CD4-positive, alpha-beta T cell (primary cell): Measurements from ENCODE around the gene PPP1R8. TPM values are rescaled to one million over a fixed set of nuclear protein-coding genes. Genes with fewer than 3 reads are reported as not detected.

Experiments used
- ATAC-seq: fragments of 200-7000 bp; cut with Tn5 transposase; one replicate; pipeline ENCODE4 v1.10.0; 2022; ENCODE audit warnings: mild to moderate bottlenecking; ENCODE audit not compliant: poor library complexity
- CTCF ChIA-PET: fragments of 350-600 bp; sonication (Branson Sonifier 250); formaldehyde crosslinking; loops from one replicate; lab custom pipeline; 2021; ENCODE audit warnings: antibody characterized with exemption, inconsistent platforms; lab: Charles Lee
- POLR2A ChIA-PET: fragments of 350-600 bp; sonication (Branson Sonifier 250); formaldehyde crosslinking; loops from one replicate; lab custom pipeline; 2021; ENCODE audit warnings: antibody characterized with exemption, inconsistent platforms; lab: Charles Lee
- DNase-seq, 14 experiments: peaks; one replicate each; pipeline ENCODE4 v3.0.0-alpha.2; 2013 to 2020; ENCODE audit warnings: mixed read lengths in 2 of 14
- H3K27ac ChIP-seq, 2 donors: one replicate each; pipeline versions ENCODE4 v1.5.1 to v1.7.0; 2013; ENCODE audit warnings: low read length in 2 of 2, low read depth in 1 of 2, mild to moderate bottlenecking in 1 of 2
- H3K27me3 ChIP-seq, 2 experiments: 1 replicate in 1 of 2; 2 replicates in 1 of 2; pipeline versions ENCODE4 v1.6.1 to v1.7.0; 2013; ENCODE audit warnings: low read length in 2 of 2, control low read depth in 1 of 2, mild to moderate bottlenecking in 1 of 2, moderate library complexity in 1 of 2; ENCODE audit not compliant: insufficient read depth in 2 of 2, control insufficient read depth in 1 of 2
- H3K36me3 ChIP-seq: one replicate; pipeline ENCODE4 v1.6.1; 2013; ENCODE audit warnings: low read length, control low read depth; ENCODE audit not compliant: insufficient read depth
- H3K4me1 ChIP-seq: one replicate; pipeline ENCODE4 v1.6.1; 2013; ENCODE audit warnings: low read length, control low read depth; ENCODE audit not compliant: insufficient read depth
- H3K4me3 ChIP-seq: one replicate; pipeline ENCODE4 v1.5.1; 2013; ENCODE audit warnings: mild to moderate bottlenecking, low read length, moderate library complexity
- H3K9me3 ChIP-seq, 2 experiments: 1 replicate in 1 of 2; 2 replicates in 1 of 2; pipeline versions ENCODE4 v1.6.1 to v1.7.0; 2013; ENCODE audit warnings: low read length in 2 of 2, mild to moderate bottlenecking in 2 of 2, control low read depth in 1 of 2, moderate library complexity in 1 of 2; ENCODE audit not compliant: control insufficient read depth in 1 of 2, insufficient read depth in 1 of 2
- H3K27ac Mint-ChIP-seq: one replicate; pipeline ENCODE4 v1.8.0; 2020; ENCODE audit warnings: mixed read lengths
- H3K27me3 Mint-ChIP-seq: one replicate; pipeline ENCODE4 v1.8.0; 2021; ENCODE audit warnings: mixed read lengths
- H3K36me3 Mint-ChIP-seq: one replicate; pipeline ENCODE4 v1.8.0; 2021; ENCODE audit warnings: low read depth, mixed read lengths
- H3K4me1 Mint-ChIP-seq: one replicate; pipeline ENCODE4 v1.8.0; 2021; ENCODE audit warnings: low read depth, mixed read lengths
- H3K4me3 Mint-ChIP-seq: one replicate; pipeline ENCODE4 v1.8.0; 2020; ENCODE audit warnings: mild to moderate bottlenecking, mixed read lengths
- H3K9me3 Mint-ChIP-seq: one replicate; pipeline ENCODE4 v1.8.0; 2020; ENCODE audit warnings: mixed read lengths
- intact Hi-C, 2 experiments: fragments of 100-400 bp; cut with DNase I in 1 of 2; cut with micrococcal nuclease in 1 of 2; formaldehyde crosslinking; loops; one replicate each; pipeline versions ENCODE4 v1.15.1 to v1.9.0; 2023 to 2025; cut with DNase I, micrococcal nuclease
- total RNA-seq, 174 experiments: library from RNA in 2 of 174; stranded (reverse) in 2 of 174; gene quantifications; one replicate each; pipeline ENCODE4 v1.2.3 and lab custom pipeline; 2021 to 2026
- TF ChIP-seq, protein P1 (sequence below): fragments of 200-600 bp; IDR thresholded peaks from one replicate; pipeline ENCODE4 v1.8.0; 2022; ENCODE audit warnings: antibody characterized with exemption, mild to moderate bottlenecking

Gene PPP1R8
- total RNA-seq, 2 experiments from 2014 or later: 14.8 to 15.7 TPM

DNA sequence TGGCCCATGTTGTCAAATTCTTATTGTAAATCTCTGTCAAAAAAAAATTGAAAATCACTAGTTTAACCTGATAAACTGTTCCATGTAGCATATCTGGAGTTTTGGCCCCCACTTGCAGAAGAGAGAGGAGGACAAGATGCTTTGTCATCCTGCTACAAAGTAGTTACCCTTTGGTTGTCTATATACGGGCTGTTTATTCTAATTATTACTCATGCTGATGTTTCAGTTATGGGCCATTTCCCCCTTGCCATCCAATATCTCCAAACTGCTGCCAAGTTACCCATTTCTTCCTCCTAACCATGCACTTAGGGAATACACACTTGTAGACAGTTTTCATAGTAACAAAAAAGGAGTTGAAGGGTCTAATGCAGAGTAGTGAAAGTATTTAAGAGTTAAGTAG, 35.0 kb upstream of the PPP1R8 start:
- ChIA-PET POLR2A (no interaction called here), CTCF (no interaction called here)
- Mint-ChIP-seq H3K36me3 (peaks cover 69% of the 10 kb centered on the region), H3K27ac (no peak overlapping the region), H3K9me3 (no peaks in the 10 kb centered on the region), H3K4me1 (no peaks in the 10 kb centered on the region), H3K27me3 (no peaks in the 10 kb centered on the region), H3K4me3 (no peak overlapping the region)
- DNase-seq: no peak
- H3K27me3 ChIP-seq: no peaks in the 10 kb centered on the region
- intact Hi-C loops: no loop called here
- H3K4me1 ChIP-seq: no peaks in the 10 kb centered on the region
- no peak overlapping the region for H3K27ac ChIP-seq
- H3K4me3 ChIP-seq: no peak overlapping the region
- H3K36me3 ChIP-seq: peaks cover 69% of the 10 kb centered on the region
- H3K9me3 ChIP-seq: no peaks in the 10 kb centered on the region
- TF ChIP-seq, protein P1, sequence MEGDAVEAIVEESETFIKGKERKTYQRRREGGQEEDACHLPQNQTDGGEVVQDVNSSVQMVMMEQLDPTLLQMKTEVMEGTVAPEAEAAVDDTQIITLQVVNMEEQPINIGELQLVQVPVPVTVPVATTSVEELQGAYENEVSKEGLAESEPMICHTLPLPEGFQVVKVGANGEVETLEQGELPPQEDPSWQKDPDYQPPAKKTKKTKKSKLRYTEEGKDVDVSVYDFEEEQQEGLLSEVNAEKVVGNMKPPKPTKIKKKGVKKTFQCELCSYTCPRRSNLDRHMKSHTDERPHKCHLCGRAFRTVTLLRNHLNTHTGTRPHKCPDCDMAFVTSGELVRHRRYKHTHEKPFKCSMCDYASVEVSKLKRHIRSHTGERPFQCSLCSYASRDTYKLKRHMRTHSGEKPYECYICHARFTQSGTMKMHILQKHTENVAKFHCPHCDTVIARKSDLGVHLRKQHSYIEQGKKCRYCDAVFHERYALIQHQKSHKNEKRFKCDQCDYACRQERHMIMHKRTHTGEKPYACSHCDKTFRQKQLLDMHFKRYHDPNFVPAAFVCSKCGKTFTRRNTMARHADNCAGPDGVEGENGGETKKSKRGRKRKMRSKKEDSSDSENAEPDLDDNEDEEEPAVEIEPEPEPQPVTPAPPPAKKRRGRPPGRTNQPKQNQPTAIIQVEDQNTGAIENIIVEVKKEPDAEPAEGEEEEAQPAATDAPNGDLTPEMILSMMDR: no peak
- no peak for ATAC-seq

DNA sequence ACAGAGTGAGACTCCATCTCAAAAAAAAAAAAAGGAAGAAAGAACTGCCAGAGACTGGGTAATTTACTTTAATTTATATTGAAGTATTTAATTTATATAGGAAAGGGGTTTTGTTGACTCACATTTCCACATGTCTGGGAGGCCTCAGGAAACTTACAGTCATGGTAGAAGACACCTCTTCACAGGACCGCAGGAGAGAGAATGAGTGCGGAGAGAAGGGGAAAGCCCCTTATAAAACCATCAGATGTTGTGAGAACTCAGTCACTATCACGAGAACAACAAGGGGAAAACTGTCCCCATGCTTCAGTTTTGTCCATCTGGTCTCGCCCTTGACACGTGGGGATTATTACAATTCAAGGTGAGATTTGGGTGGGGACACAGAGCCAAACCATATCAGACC, 25.8 kb upstream of the PPP1R8 start:
- ChIA-PET POLR2A (no interaction called here), CTCF (no interaction called here)
- no peaks in the 10 kb centered on the region for H3K4me1 Mint-ChIP-seq
- H3K36me3 Mint-ChIP-seq: peaks cover 65% of the 10 kb centered on the region
- no peaks in the 10 kb centered on the region for H3K9me3 ChIP-seq
- H3K36me3 ChIP-seq: peaks cover 50% of the 10 kb centered on the region
- H3K4me1 ChIP-seq: no peaks in the 10 kb centered on the region
- TF ChIP-seq, protein P1: no peak
- no peaks in the 10 kb centered on the region for H3K27me3 ChIP-seq
- DNase-seq: no peak
- no peak overlapping the region for H3K27ac Mint-ChIP-seq
- no peak overlapping the region for H3K4me3 ChIP-seq
- H3K9me3 Mint-ChIP-seq: no peaks in the 10 kb centered on the region
- intact Hi-C loops: no loop called here
- H3K27me3 Mint-ChIP-seq: no peaks in the 10 kb centered on the region
- ATAC-seq: no peak
- H3K27ac ChIP-seq: no peak overlapping the region
- no peak overlapping the region for H3K4me3 Mint-ChIP-seq

- Mint-ChIP-seq H3K9me3 (no peaks in the 10 kb centered on the region), H3K36me3 (peaks cover 61% of the 10 kb centered on the region), H3K27me3 (no peaks in the 10 kb centered on the region), H3K4me1 (no peaks in the 10 kb centered on the region), H3K4me3 (no peak overlapping the region), H3K27ac (no peak overlapping the region)
- TF ChIP-seq, protein P1: no peak
- ATAC-seq (no peak), DNase-seq (no peak)
- ChIA-PET CTCF (no interaction called here), POLR2A (no interaction called here)
- intact Hi-C loops: no loop called here
- H3K36me3 ChIP-seq: peaks cover 49% of the 10 kb centered on the region
- H3K4me1 ChIP-seq: no peaks in the 10 kb centered on the region
- H3K4me3 ChIP-seq: no peak overlapping the region
- no peaks in the 10 kb centered on the region for H3K9me3 ChIP-seq
- no peaks in the 10 kb centered on the region for H3K27me3 ChIP-seq
- no peak overlapping the region for H3K27ac ChIP-seq
Observed at GRCh38 chr1:27806758-27807157, 23.8 kb upstream of the PPP1R8 start.
